WERI-Rb-1 (cell line): ENCODE data around the gene SIN3A.

Experiments
- DNase-seq: peaks from one replicate; pipeline ENCODE4 v3.0.0-alpha.2; 2020
- H3K27ac ChIP-seq: fragments of 250-450 bp; sonication (Bioruptor Pico); 2 replicates; pipeline ENCODE4 v1.5.1; 2020; ENCODE audit warnings: mild to moderate bottlenecking, moderate library complexity
- H3K27me3 ChIP-seq: fragments of 250-450 bp; sonication (Bioruptor Pico); 2 replicates; pipeline ENCODE4 v1.5.1; 2021; ENCODE audit warnings: mild to moderate bottlenecking, low read depth, moderate library complexity; ENCODE audit not compliant: insufficient read depth, severe bottlenecking
- H3K36me3 ChIP-seq: fragments of 250-450 bp; sonication (Bioruptor Pico); 2 replicates; pipeline ENCODE4 v1.5.1; 2020; ENCODE audit warnings: mild to moderate bottlenecking, moderate library complexity
- H3K4me3 ChIP-seq: 2 replicates; pipeline ENCODE4 v1.5.1; 2011; ENCODE audit warnings: low read depth, mild to moderate bottlenecking, control low read depth, low read length
- H3K9me3 ChIP-seq: fragments of 250-450 bp; sonication (Bioruptor Pico); 2 replicates; pipeline ENCODE4 v1.5.1; 2021; ENCODE audit warnings: mild to moderate bottlenecking, moderate library complexity; ENCODE audit not compliant: severe bottlenecking
- CTCF ChIP-seq: IDR thresholded peaks from 2 replicates; pipeline ENCODE4 v1.5.1; 2011; ENCODE audit warnings: low read depth, mild to moderate bottlenecking, control low read depth, inconsistent platforms, low read length

Gene SIN3A

GRCh38 chr15:75361361-75361988 lies 90.0 kb downstream of the SIN3A start:
- Histone ChIP-seq H3K4me3 (no peak overlapping the region), H3K36me3 (peaks cover 16% of the 10 kb centered on the region), H3K27me3 (no peaks in the 10 kb centered on the region), H3K9me3 (no peaks in the 10 kb centered on the region), H3K27ac (no peak overlapping the region)
- no peak for TF ChIP-seq CTCF
- DNase-seq: no peak

- H3K4me3 ChIP-seq: no peak overlapping the region
- no peaks in the 10 kb centered on the region for H3K9me3 ChIP-seq
- no peak for DNase-seq
- H3K36me3 ChIP-seq: peaks cover 12% of the 10 kb centered on the region
- H3K27ac ChIP-seq: no peak overlapping the region
- no peaks in the 10 kb centered on the region for H3K27me3 ChIP-seq
- TF ChIP-seq CTCF: no peak
Observed at GRCh38 chr15:75360856-75361255, 90.6 kb downstream of the SIN3A start.

GRCh38 chr15:75360391-75360790 lies 91.1 kb downstream of the SIN3A start:
- no peak for DNase-seq
- H3K9me3 ChIP-seq: no peaks in the 10 kb centered on the region
- no peak overlapping the region for H3K27ac ChIP-seq
- H3K4me3 ChIP-seq: no peak overlapping the region
- TF ChIP-seq CTCF: no peak
- H3K36me3 ChIP-seq: peaks cover 12% of the 10 kb centered on the region
- no peaks in the 10 kb centered on the region for H3K27me3 ChIP-seq

- TF ChIP-seq CTCF: no peak
- no peaks in the 10 kb centered on the region for H3K9me3 ChIP-seq
- H3K4me3 ChIP-seq: no peak overlapping the region
- DNase-seq: no peak
- H3K27me3 ChIP-seq: no peaks in the 10 kb centered on the region
- peaks cover 10% of the 10 kb centered on the region for H3K36me3 ChIP-seq
- no peak overlapping the region for H3K27ac ChIP-seq
Observed at GRCh38 chr15:75359537-75360250, 91.8 kb downstream of the SIN3A start.

GRCh38 chr15:75358771-75359536 lies 92.5 kb downstream of the SIN3A start:
- Histone ChIP-seq H3K9me3 (no peaks in the 10 kb centered on the region), H3K27ac (no peak overlapping the region), H3K36me3 (peaks cover 5% of the 10 kb centered on the region; the same call in 1 of the 2 replicates), H3K27me3 (no peaks in the 10 kb centered on the region), H3K4me3 (no peak overlapping the region)
- no peak for DNase-seq
- TF ChIP-seq CTCF: no peak
